ENCODE results near the gene GLYR1.

GRCh38 chr16:4803401-4803844, 43.7 kb downstream of the GLYR1 start:
- no peak for TF ChIP-seq TEAD4 (IDR thresholded peaks at IDR 0.05; ENCODE audit: low read length)
- TF ChIP-seq TEAD4 (CRISPR knock-in tag; IDR thresholded peaks at IDR 0.05; ENCODE audit: borderline replicate concordance), result no peak
- no peak for TF ChIP-seq SMC3 (conservative IDR thresholded peaks at IDR 0.05; ENCODE audit: insufficient read depth, low read depth, low read length)
- TF ChIP-seq ARHGAP35 (IDR thresholded peaks at IDR 0.05; ENCODE audit: partially characterized antibody), result no peak
- TF ChIP-seq CTCF (IDR thresholded peaks at IDR 0.05 in 2 of 3, conservative IDR thresholded peaks at IDR 0.05 in 1 of 3; ENCODE audit: insufficient read depth in 2 of 3, low read depth in 1 of 3, low read length in 3 of 3), result no peak
- TF ChIP-seq ZNF778 (CRISPR knock-in tag; IDR thresholded peaks at IDR 0.05), result no peak
- TF ChIP-seq GTF2F1 (IDR thresholded peaks at IDR 0.05; ENCODE audit: low read depth, low read length), result no peak
- no peak for TF ChIP-seq ZNF274 (IDR thresholded peaks at IDR 0.05; ENCODE audit: borderline replicate concordance, low read depth, low read length)
- TF ChIP-seq TRIM24 (IDR thresholded peaks at IDR 0.05), result no peak

Data from K562 (cell line).